H1 (cell line): Measurements from ENCODE around the gene LMX1A. TPM values are rescaled to one million over a fixed set of nuclear protein-coding genes. Genes with fewer than 3 reads are reported as not detected.

ENCODE experiments used
- CTCF ChIA-PET: fragments of 300-600 bp; sonication (Branson Sonifier 250); formaldehyde crosslinking; loops from one replicate; lab custom pipeline; 2021; ENCODE audit not compliant: partially characterized antibody; lab: Charles Lee
- POLR2A ChIA-PET: fragments of 300-600 bp; sonication (Branson Sonifier 250); formaldehyde crosslinking; loops from one replicate; lab custom pipeline; 2021; ENCODE audit warnings: inconsistent platforms; ENCODE audit not compliant: partially characterized antibody; lab: Charles Lee
- DNase-seq, 2 experiments: peaks; one replicate each; pipeline versions ENCODE4 v3.0.0 to v3.0.0-alpha.2; 2010 to 2022; ENCODE audit warnings: low spot score in 2 of 2, low read depth in 1 of 2, mixed read lengths in 1 of 2
- FAIRE-seq: peaks from 2 replicates; lab custom pipeline; 2011; peaks lifted over from hg19 to GRCh38; lab: Jason Lieb, UNC
- H2AFZ ChIP-seq: 2 replicates; pipeline ENCODE4 v1.8.1; 2012; ENCODE audit warnings: low read length, inconsistent platforms
- H2AK5ac ChIP-seq: 2 replicates; pipeline ENCODE4 v1.6.1; 2013; ENCODE audit warnings: low read depth, low read length
- H2BK120ac ChIP-seq: replicated peaks from 2 replicates; pipeline ENCODE3; 2013; ENCODE audit warnings: low read depth, low read length, inconsistent platforms
- H2BK12ac ChIP-seq: 2 replicates; pipeline ENCODE4 v1.6.1; 2013; ENCODE audit warnings: low read depth, low read length
- H2BK15ac ChIP-seq: 2 replicates; pipeline ENCODE4 v1.6.1; 2013; ENCODE audit warnings: low read length
- H2BK20ac ChIP-seq: 2 replicates; pipeline ENCODE4 v1.6.1; 2013; ENCODE audit warnings: low read length
- H2BK5ac ChIP-seq: 2 replicates; pipeline ENCODE4 v1.6.1; 2013; ENCODE audit warnings: low read depth, low read length
- H3K14ac ChIP-seq: 2 replicates; pipeline ENCODE4 v1.6.1; 2013; ENCODE audit warnings: inconsistent platforms; ENCODE audit not compliant: insufficient read length
- H3K18ac ChIP-seq: 2 replicates; pipeline ENCODE4 v1.6.1; 2013; ENCODE audit warnings: low read length; ENCODE audit errors: extremely low read depth
- H3K23ac ChIP-seq: 2 replicates; pipeline ENCODE4 v1.6.1; 2013; ENCODE audit warnings: inconsistent platforms; ENCODE audit not compliant: insufficient read length
- H3K23me2 ChIP-seq: 2 replicates; pipeline ENCODE4 v1.6.1; 2013; ENCODE audit warnings: low read depth, low read length
- H3K27ac ChIP-seq: 2 replicates; pipeline ENCODE4 v1.6.1; 2011; ENCODE audit warnings: low read depth, low read length, inconsistent platforms
- H3K27me3 ChIP-seq, 4 experiments: replicated peaks in 1 of 4; 1 replicate in 1 of 4; 2 replicates in 3 of 4; pipeline versions ENCODE4 v1.6.1 to v1.8.1; 2011 to 2013; ENCODE audit warnings: low read length in 3 of 4, mild to moderate bottlenecking in 3 of 4, inconsistent platforms in 2 of 4, mixed read lengths in 2 of 4, moderate library complexity in 1 of 4; ENCODE audit not compliant: control insufficient read depth in 3 of 4, insufficient read depth in 3 of 4; ENCODE audit errors: extremely low read depth in 1 of 4
- H3K36me3 ChIP-seq, 4 experiments: 2 replicates each; pipeline versions ENCODE4 v1.6.1 to v1.8.1; 2011 to 2013; ENCODE audit warnings: mild to moderate bottlenecking in 4 of 4, low read length in 3 of 4, moderate library complexity in 2 of 4, control low read depth in 1 of 4, inconsistent platforms in 1 of 4; ENCODE audit not compliant: insufficient read depth in 4 of 4, control insufficient read depth in 2 of 4
- H3K4ac ChIP-seq: replicated peaks from 2 replicates; pipeline ENCODE3; 2013; ENCODE audit warnings: low read length, low read depth, mixed read lengths, inconsistent platforms; ENCODE audit not compliant: insufficient read length
- H3K4me1 ChIP-seq, 4 experiments: replicated peaks in 1 of 4; 1 replicate in 1 of 4; 2 replicates in 3 of 4; pipeline versions ENCODE4 v1.6.1 to v1.8.1; 2011 to 2013; ENCODE audit warnings: low read length in 3 of 4, inconsistent platforms in 2 of 4, mixed read lengths in 1 of 4; ENCODE audit not compliant: insufficient read depth in 4 of 4, control insufficient read depth in 3 of 4
- H3K4me2 ChIP-seq, 2 experiments: 2 replicates each; pipeline versions ENCODE4 v1.6.1 to v1.8.1; 2011 to 2013; ENCODE audit warnings: low read depth in 2 of 2, low read length in 2 of 2, control low read depth in 1 of 2, inconsistent platforms in 1 of 2, mild to moderate bottlenecking in 1 of 2; ENCODE audit not compliant: insufficient read depth in 1 of 2
- H3K4me3 ChIP-seq, 4 experiments: fragments of 200-600, 300-600 bp in 1 of 4; sonication (generic), shearing (Covaris generic), sonication (Bioruptor Twin) in 1 of 4; 2 replicates each; pipeline versions ENCODE4 v1.5.1 to v1.8.1; 2011 to 2016; ENCODE audit warnings: low read length in 4 of 4, low read depth in 3 of 4, control low read depth in 2 of 4, inconsistent platforms in 2 of 4, mild to moderate bottlenecking in 2 of 4, mixed read lengths in 1 of 4, moderate library complexity in 1 of 4; ENCODE audit not compliant: insufficient read depth in 2 of 4; ENCODE audit errors: extremely low read depth in 1 of 4
- H3K56ac ChIP-seq: replicated peaks from 2 replicates; pipeline ENCODE3; 2013; ENCODE audit warnings: low read depth, mild to moderate bottlenecking, mixed read lengths, low read length, inconsistent platforms; ENCODE audit not compliant: insufficient read length
- H3K79me1 ChIP-seq: 2 replicates; pipeline ENCODE4 v1.6.1; 2013; ENCODE audit warnings: low read depth, low read length, control low read depth
- H3K79me2 ChIP-seq, 2 experiments: 2 replicates each; pipeline versions ENCODE4 v1.6.1 to v1.8.1; 2012 to 2013; ENCODE audit warnings: low read length in 2 of 2, mild to moderate bottlenecking in 2 of 2, inconsistent platforms in 1 of 2; ENCODE audit not compliant: insufficient read depth in 2 of 2, control insufficient read depth in 1 of 2
- H3K9ac ChIP-seq, 4 experiments: replicated peaks in 1 of 4; 1 replicate in 1 of 4; 2 replicates in 3 of 4; pipeline versions ENCODE4 v1.6.1 to v1.8.1; 2011 to 2013; ENCODE audit warnings: low read depth in 3 of 4, low read length in 3 of 4, control low read depth in 2 of 4, mild to moderate bottlenecking in 2 of 4, moderate library complexity in 2 of 4, inconsistent platforms in 1 of 4; ENCODE audit errors: extremely low read depth in 1 of 4
- H3K9me3 ChIP-seq, 2 experiments: 2 replicates each; pipeline versions ENCODE4 v1.6.1 to v1.8.1; 2012 to 2013; ENCODE audit warnings: mild to moderate bottlenecking in 2 of 2, moderate library complexity in 2 of 2, control low read depth in 1 of 2, inconsistent platforms in 1 of 2, low read depth in 1 of 2, low read length in 1 of 2, mixed read lengths in 1 of 2; ENCODE audit not compliant: insufficient read depth in 2 of 2
- H4K20me1 ChIP-seq, 2 experiments: replicated peaks in 1 of 2; 2 replicates each; pipeline versions ENCODE3 to v1.8.1; 2011 to 2013; ENCODE audit warnings: inconsistent platforms in 2 of 2, low read length in 2 of 2, mild to moderate bottlenecking in 1 of 2; ENCODE audit not compliant: insufficient read depth in 2 of 2, control insufficient read depth in 1 of 2
- H4K5ac ChIP-seq: 2 replicates; pipeline ENCODE4 v1.6.1; 2013; ENCODE audit warnings: low read length, low read depth, mixed read lengths, inconsistent platforms; ENCODE audit not compliant: insufficient read length
- H4K8ac ChIP-seq: 2 replicates; pipeline ENCODE4 v1.8.0; 2013; ENCODE audit warnings: mild to moderate bottlenecking, moderate library complexity, low read length, inconsistent platforms; ENCODE audit not compliant: insufficient read depth; ENCODE audit errors: extremely low read depth
- H4K91ac ChIP-seq: replicated peaks from 2 replicates; pipeline ENCODE3; 2013; ENCODE audit warnings: low read length, mixed read lengths, inconsistent platforms; ENCODE audit not compliant: insufficient read length
- KDM4A ChIP-seq: IDR thresholded peaks from one replicate; pipeline ENCODE4 v1.7.1; 2012; ENCODE audit warnings: low read depth, mild to moderate bottlenecking, moderate library complexity, low read length, inconsistent platforms; ENCODE audit not compliant: severe bottlenecking
- POLR2A ChIP-seq, 2 experiments: IDR thresholded peaks; 1 replicate in 1 of 2; 2 replicates in 1 of 2; pipeline ENCODE4 v1.6.1; 2011; ENCODE audit warnings: low read depth in 2 of 2, low read length in 2 of 2, mild to moderate bottlenecking in 2 of 2; ENCODE audit errors: control extremely low read depth in 1 of 2
- TAF1 ChIP-seq: IDR thresholded peaks from 2 replicates; pipeline ENCODE4 v1.6.1; 2011; ENCODE audit warnings: mild to moderate bottlenecking, low read depth, low read length
- ZNF274 ChIP-seq: IDR thresholded peaks from 2 replicates; pipeline ENCODE4 v1.7.0; 2012; ENCODE audit warnings: low read length, borderline replicate concordance; ENCODE audit errors: extremely low read depth
- WGBS, 2 experiments: shearing (Covaris generic) in 1 of 2; methylation state at CpG; one replicate each; pipeline versions ENCODE4 v1.1.6 to v1.1.7; 2013 to 2015; ENCODE audit warnings: low lambda C conversion rate in 2 of 2, mixed read lengths in 2 of 2, inconsistent platforms in 1 of 2, low coverage in 1 of 2, missing lambda C conversion rate in 1 of 2; ENCODE audit not compliant: insufficient replicate concordance in 2 of 2, insufficient coverage in 1 of 2, insufficient read length in 1 of 2; ENCODE audit errors: extremely low coverage in 1 of 2, missing lambda C conversion rate in 1 of 2; 5-methylcytosine and 5-hydroxymethylcytosine counted together
- polyA plus RNA-seq, 7 experiments: library from polyadenylated mRNA; depleted of rRNA in 3 of 7; stranded (reverse) in 5 of 7; unstranded in 2 of 7; fragments of >200 nt in 5 of 7; fragments of 200-250 nt in 2 of 7; gene quantifications; 1 replicate in 5 of 7; 2 replicates in 1 of 7; 4 replicates in 1 of 7; pipeline versions ENCODE4 v1.2.1 to v1.2.3, GENCODE V29; 2011 to 2013; ENCODE audit warnings: missing spikeins in 2 of 7, mixed read lengths in 2 of 7
- total RNA-seq: library from RNA; stranded (reverse); fragmentation: NEBNext Ultra II Directional; extraction: Animal tissue kit (Norgen Biotek cat#: 25700); gene quantifications from 2 replicates; pipeline ENCODE4 v1.2.1, GENCODE V29; 2021
- TF ChIP-seq, protein P1 (sequence below), 3 experiments: IDR thresholded peaks; 1 replicate in 2 of 3; 2 replicates in 1 of 3; pipeline versions ENCODE4 v1.5.1 to v1.6.1; 2011; ENCODE audit warnings: low read length in 3 of 3, mild to moderate bottlenecking in 3 of 3, inconsistent platforms in 2 of 3, low read depth in 1 of 3, moderate library complexity in 1 of 3; ENCODE audit not compliant: insufficient read depth in 1 of 3; ENCODE audit errors: control extremely low read depth in 1 of 3

LMX1A gene
- total and polyA plus RNA-seq, 2 of the 8 experiments (the other 6 are each of a cell fraction or from before 2014, with no cell fraction given): not detected

DNA sequence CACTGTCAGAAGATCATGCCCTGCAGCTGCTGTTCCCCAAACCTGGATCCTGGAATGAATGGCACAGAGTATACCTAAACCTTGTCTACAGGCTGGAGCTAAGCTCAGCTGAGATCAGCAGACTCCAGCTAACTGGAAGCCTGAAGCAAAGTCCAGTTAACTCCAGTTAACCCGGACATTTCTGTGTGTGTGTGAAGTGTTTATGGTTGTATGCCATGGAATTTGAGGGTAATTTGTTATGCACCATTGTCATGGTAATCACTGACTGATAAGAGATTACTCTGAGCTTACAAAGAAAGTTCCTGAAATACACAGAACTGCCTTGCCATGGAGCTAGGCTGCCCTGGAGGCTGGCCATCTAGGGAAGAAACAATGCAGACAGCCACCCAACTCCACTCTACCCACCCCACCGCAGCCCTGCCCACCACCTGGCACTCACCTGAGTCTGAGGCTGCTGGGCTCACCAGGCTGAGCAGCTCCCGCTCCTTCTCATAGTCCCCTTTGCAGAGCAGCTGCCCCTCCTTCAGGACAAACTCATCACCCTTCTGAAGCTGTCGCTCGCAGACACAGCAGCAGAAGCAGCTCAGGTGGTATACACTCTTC, 107.4 kb downstream of the LMX1A start:
- Histone ChIP-seq H3K23ac (no peak overlapping the region), H2BK15ac (no peak overlapping the region), H3K79me2 (no peaks in the 10 kb centered on the region), H2BK12ac (no peak overlapping the region), H3K4me1 (peaks cover 0 to 7% (median 5%) of the 10 kb centered on the region in 4 experiments; a peak in 4 of 7 replicates), H2BK120ac (no peak overlapping the region), H3K9ac (no peak overlapping the region), H4K8ac (no peak overlapping the region), H3K27ac (no peak overlapping the region), H2AK5ac (no peak overlapping the region), H3K18ac (no peak overlapping the region), H3K27me3 (no peaks in the 10 kb centered on the region; a peak in 1 of 7 replicates), H4K20me1 (no peaks in the 10 kb centered on the region), H3K4ac (no peak overlapping the region), H2BK20ac (no peak overlapping the region), H3K14ac (no peak overlapping the region), H2AFZ (no peak overlapping the region), H4K5ac (no peak overlapping the region), H3K36me3 (no peaks in the 10 kb centered on the region), H3K4me3 (no peak overlapping the region), H3K9me3 (no peaks in the 10 kb centered on the region; a peak in 1 of 4 replicates), H3K79me1 (no peaks in the 10 kb centered on the region), H4K91ac (no peak overlapping the region), H3K56ac (no peak overlapping the region), H2BK5ac (no peak overlapping the region), H3K4me2 (no peak overlapping the region), H3K23me2 (no peaks in the 10 kb centered on the region)
- DNase-seq: no peak
- WGBS, 2 experiments: 90% methylated on average over 5 of the region's 5 CpGs; no CpG with 5 or more reads in 1 of the 2 experiments
- CTCF ChIA-PET: interaction anchor here (0.6 to 7.9 kb wide), 15 partner anchors 9 to 119 kb away, joined by 3 to 70 read pairs (median 4); no protein-coding TSS in a partner anchor
- FAIRE-seq: no peak
- POLR2A ChIA-PET: no interaction called here
- TF ChIP-seq, protein P1, sequence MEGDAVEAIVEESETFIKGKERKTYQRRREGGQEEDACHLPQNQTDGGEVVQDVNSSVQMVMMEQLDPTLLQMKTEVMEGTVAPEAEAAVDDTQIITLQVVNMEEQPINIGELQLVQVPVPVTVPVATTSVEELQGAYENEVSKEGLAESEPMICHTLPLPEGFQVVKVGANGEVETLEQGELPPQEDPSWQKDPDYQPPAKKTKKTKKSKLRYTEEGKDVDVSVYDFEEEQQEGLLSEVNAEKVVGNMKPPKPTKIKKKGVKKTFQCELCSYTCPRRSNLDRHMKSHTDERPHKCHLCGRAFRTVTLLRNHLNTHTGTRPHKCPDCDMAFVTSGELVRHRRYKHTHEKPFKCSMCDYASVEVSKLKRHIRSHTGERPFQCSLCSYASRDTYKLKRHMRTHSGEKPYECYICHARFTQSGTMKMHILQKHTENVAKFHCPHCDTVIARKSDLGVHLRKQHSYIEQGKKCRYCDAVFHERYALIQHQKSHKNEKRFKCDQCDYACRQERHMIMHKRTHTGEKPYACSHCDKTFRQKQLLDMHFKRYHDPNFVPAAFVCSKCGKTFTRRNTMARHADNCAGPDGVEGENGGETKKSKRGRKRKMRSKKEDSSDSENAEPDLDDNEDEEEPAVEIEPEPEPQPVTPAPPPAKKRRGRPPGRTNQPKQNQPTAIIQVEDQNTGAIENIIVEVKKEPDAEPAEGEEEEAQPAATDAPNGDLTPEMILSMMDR (IDR thresholded peaks at IDR 0.05; ENCODE audit: control extremely low read depth in 1 of 3, insufficient read depth in 1 of 3, low read depth in 1 of 3, low read length in 3 of 3): no peak
- TF ChIP-seq ZNF274 (no peak), TAF1 (no peak), KDM4A (no peak), POLR2A (IDR thresholded peaks at IDR 0.05; ENCODE audit: control extremely low read depth in 1 of 2, low read depth in 2 of 2, low read length in 2 of 2) (no peak)
